ENCODE data around the gene GIT2. TPM values are rescaled to one million over a fixed set of nuclear protein-coding genes. Genes with fewer than 3 reads are reported as not detected.

GIT2 gene
- total and polyA plus RNA-seq, 2 of the 8 experiments (the other 6 are each of a cell fraction or from before 2014, with no cell fraction given): 9.6 to 20.7 TPM

DNA sequence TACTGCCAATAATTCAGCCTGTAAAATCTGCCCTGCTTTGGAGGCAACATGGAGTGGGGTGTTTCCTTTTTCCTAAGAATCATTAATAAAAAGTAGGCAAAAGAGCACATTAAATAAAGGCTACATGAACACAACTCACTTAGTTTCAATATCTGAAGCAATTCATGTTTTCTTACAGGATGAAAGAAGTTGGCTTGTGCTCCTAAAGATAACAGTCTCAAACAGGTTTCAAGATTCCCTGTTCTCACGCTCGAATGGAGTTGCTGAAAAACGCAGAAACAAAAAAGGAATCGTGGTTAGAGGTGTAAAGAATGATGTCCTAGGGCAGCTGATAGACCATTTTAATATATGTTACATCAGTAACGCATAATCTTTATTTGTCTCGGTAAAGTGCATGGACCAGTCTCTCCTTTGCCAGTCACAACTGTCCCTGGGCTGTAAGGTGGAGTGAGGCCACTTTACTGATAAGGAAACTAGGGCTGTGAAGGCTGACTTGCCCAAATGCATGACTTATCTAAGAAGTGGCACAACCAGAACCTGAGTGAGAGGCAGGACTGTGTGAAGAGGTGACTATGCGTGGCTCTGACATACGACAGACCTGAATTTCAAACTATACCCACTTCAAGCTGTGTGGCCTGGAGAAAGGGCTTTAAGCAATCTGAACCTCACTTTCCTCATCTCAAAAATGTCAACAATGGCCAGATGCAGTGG is 12.6 kb downstream of the GIT2 start (continued):
- TF ChIP-seq SP1 (IDR thresholded peaks at IDR 0.05; ENCODE audit: low read depth, low read length) (no peak), SIN3A (conservative IDR thresholded peaks at IDR 0.05 in 1 of 2, IDR thresholded peaks at IDR 0.05 in 1 of 2; ENCODE audit: low read depth in 1 of 2, low read length in 2 of 2) (no peak), MAFK (IDR thresholded peaks at IDR 0.05; ENCODE audit: low read depth, low read length) (no peak), ASH2L (IDR thresholded peaks at IDR 0.05; ENCODE audit: low read length) (no peak)
